GM21737 (cell line): ENCODE measurements around the gene IL3.
A peak's percentile ranks its signal among the peaks of the same experiment; 100 is the strongest.

ENCODE experiments used
- ATAC-seq: cut with Tn5 transposase; IDR thresholded peaks from one replicate; pipeline ENCODE4 v1.9.1; 2021; ENCODE audit warnings: mild to moderate bottlenecking, moderate library complexity; ENCODE audit not compliant: unreplicated experiment

Gene IL3

DNA sequence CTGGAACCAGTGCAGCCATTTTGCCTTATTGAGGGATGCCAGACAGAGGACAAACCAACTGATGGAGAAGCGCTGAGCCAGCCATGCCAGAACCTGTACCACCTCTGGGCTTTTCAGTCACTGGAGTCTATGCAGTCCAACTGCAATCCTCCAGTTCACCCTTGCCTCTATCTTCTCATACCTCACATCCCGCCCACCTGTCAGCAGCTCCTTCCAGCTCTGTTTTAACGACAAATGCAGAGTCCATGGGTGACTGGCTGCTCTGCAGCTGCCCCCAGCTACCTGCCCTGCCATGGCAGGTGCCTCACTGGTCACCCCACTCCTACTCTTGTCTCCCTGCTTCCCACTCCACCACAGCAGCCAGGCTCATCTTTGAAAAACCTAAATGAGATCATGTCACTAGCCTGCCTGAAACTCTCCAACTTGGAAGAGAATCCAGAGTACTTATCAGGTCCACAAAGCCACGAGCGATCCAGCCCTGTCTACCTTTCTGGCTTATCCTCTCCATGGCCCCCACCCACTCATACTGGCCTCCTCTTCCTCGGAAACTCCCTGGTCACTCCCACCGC, 35.0 kb upstream of the IL3 start:
- no peak for ATAC-seq

DNA sequence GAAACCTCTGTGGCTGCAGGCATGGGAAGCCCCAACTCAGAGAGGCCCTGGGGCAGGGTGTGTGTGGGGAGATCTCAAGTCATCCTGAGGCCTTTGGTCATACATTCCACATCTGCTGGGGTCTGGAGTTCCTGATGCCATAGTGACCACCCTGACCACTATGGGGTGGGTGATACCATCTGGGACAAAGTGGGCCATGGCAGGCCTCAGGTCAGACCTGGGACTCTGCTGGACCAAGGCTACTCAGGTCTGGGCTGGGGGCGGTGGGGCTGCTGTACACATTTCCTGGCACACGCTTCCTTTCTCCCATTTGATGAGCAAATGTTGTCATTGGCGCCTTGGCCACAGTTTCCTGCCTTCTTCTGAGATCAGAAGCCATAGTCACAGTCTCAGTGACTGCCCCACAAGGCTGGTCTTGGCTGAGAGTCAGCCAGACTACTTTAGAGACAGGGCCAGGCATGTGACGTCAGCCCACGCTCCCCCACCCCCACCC, 33.9 kb upstream of the IL3 start:
- ATAC-seq: no peak

DNA sequence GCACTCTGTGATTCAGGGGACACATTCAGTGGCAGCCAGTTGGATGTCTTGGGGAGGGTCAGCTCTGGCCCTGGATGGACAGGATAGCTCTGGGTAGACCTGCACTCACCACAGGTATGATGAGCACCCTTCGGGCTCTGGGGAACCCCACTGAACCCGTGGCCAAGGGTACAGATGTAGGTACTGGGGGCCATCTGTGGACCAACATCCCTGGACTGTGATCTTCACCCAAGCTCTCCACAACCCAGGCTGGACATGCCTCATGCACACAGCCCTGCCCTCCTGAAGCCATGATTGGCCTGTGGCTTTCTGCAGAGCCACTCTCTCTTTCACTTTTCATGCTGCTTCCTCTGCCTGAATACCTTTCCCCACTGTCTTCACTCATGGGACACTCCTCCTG, 33.4 kb upstream of the IL3 start:
- peak; percentile 52 for ATAC-seq

DNA sequence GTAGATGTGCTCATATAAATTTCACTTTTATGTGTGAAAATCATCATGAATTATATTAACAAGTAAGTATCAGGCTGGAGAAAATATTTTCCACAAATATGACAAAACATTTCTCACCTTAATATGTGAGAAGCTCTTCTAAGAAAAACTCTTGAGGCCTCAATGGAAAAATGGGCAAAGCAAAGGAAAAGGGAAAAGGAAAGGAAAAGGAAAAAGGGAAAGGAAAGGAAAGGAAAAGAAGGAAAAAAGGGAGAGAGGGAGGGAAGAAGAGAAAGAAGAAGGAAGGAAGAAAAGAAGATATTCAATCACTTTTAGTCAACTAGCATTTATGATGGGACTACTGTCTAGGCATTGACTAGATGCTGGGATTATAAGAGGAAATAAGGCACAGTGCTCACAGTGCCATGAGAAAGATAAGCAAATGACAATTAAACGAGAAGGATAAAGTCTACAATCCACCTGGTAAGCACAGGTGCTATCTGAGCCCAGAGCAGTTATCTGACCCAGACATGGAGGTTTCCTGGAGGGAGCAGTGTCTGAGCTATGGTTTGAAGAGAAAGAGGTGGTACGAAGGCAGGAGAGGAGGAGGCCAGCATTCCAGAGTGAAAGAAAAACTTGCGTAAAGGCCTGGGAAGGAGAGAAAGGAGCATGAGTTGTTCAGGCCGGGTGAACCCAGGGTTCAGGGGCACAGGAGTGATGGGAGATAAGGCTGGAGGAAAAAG, 30.7 kb upstream of the IL3 start:
- ATAC-seq: no peak

DNA sequence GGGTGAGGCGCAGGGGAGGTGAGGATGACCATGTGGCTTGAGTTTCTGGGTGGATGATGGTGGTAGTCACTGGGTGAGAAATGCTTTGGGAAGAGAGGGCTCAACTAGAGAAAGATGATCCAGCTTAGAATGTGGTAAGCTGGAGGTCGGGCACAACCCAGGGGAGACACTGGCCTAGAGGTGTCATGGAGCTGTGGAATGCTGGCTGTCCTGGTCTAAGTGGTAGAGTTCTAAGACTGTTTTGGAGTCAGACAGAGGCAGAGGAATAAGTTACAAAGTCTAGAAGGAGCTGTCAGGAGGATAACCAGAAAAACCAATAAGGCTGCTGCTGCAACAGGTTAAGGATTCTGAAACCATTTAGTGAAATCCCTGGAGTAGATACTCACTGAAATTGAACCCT, 29.8 kb upstream of the IL3 start:
- ATAC-seq: no peak

DNA sequence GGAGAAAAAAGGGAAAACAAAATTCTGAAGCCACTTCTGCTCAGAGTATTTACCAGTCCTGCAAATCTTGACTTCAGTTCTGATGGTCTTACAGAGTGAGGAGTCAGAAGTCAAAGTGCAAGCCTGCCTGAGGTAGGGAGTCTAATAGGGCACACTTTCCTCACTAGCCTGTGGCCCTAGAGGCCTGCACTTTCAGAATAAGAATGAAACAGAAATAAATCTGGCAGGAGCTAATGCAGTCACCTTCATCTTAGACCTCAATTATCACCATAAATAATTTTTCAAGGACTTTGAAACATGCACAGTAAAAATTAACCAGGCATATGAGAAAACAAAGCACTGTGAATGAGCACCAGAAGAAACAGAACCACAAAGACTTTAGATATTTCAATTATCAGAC, 28.3 kb upstream of the IL3 start:
- no peak for ATAC-seq

DNA sequence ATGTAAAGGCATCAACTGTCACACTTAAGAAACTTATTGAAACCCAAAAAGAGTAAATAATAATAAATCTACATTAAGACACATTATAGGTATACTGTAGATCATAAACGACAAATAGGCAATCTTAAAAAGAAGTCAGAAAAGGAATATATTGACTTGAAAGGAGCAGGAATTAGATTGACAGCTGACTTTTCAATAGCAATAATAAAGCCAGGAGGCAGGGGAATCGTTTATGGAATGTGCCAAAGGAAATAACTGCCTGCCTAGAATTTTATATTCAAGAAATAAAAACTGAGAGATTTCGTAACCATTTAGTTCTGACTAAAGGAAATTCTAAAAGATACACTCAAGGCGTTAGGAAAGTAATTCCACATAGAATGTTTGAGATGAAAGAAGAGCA, 27.3 kb upstream of the IL3 start:
- no peak for ATAC-seq

DNA sequence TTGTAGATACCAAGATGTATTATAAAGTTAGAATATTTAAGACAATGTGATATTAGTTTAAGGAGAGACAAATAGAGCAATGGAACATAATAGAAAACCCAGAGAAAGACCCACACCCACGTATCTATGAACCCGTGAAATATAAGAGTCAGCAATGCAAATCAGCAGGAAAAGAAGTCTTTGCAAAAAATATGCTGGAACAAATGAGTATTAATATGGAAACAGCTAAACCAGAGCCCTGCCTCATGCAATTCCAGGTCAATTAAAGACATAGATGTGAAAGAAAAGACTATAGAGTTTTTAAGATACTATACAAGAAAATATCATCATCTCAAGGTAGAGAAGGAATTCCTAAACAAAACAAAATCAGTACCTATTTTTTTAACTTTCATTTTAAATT, 23.1 kb upstream of the IL3 start:
- ATAC-seq: no peak

DNA sequence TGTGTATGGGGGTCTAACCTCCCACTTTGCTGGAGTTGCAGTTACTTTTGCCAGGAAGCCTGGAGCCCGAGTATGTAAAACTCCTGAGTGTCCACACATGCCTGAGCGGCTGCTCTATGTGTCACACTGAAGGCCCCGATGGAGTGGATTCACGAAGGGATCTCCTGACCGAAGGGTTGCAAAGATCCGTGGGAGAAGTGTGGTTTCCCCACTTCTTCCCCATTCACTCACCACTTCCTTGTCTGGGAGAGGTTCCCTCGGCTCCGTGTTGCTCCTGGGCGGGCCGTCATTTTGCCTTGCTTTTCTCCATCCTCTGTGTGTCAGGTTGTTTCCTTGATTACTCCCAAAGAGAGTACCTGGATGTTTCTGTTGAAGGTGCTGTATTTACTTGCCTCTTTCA, 16.2 kb upstream of the IL3 start:
- no peak for ATAC-seq

DNA sequence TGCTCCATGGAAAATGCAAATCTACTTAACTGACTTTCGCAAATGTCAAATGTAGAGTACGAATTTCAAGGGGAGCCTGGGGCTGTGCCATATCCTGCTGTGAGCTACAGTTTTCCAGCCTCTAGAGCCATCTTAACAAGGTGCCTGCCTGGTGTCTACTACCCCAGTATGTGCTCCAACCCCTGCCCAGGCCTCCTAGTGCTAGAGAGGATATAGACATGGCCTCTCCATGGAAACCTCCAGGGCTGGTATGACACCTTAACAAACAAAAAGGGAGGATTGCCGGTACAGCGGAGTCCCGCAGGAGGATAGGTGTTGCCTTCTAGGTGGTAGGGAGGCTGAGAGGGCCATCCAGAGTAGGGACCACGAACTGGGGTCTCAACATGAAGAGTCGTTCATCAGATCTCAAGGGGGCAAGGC, 13.6 kb upstream of the IL3 start:
- no peak for ATAC-seq

DNA sequence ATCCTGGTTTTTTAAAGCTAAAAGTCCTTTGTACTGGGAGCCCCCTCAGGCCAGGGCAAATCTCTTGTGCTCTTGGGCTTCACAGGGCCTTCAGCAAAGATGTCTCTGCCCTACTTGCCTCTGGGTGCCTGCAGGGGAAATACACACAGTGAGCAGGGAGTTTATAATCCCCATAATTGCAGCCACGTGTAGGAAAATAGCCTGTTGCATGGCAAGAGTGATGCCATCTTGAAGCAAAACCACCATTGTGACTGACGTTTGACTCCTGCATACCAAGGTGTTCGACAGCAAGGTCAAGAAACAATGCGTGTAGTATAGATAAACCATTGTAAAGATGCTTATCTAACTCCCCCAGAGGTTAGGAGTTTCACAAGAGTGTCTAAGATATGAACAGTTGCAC, 11.4 kb upstream of the IL3 start:
- no peak for ATAC-seq

DNA sequence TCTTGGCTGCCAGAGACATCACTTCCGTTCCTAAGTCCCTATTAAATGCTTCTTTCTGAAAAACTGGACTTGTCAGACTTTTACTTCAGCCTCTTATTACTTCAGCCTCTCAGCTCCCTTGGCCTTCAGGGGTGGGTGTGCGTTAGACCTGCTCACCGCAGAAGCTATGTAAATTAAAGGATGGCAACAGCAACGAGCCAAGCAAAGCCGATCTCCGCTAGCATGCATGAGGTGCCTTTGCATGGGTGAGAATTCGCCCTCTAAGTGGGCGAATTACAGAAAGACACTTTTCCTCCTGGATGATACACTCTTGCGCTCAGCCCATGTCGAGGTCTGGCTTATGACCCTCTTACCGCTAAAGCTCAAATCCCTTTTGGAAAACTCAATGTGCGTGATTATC, 10.9 kb upstream of the IL3 start:
- no peak for ATAC-seq

DNA sequence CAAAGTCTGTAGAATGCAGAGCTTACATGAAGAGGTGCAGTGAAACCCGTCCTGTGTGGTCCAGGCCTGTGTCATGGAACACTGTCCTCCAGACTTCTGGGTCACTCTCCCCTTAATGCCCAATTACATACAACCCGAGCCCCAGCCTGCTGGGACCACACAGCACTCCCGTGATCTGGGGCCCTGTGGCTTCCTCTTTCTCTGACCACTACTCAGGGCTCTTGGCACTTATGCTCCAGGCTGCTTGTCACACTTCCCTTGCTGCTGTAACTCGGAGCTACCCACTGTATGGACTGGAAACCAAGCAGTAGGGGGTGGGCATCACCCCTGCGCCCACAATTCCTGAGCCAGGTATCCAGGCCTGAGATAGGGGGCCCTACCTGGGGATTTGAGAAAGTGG, 10.3 kb upstream of the IL3 start:
- ATAC-seq: no peak

DNA sequence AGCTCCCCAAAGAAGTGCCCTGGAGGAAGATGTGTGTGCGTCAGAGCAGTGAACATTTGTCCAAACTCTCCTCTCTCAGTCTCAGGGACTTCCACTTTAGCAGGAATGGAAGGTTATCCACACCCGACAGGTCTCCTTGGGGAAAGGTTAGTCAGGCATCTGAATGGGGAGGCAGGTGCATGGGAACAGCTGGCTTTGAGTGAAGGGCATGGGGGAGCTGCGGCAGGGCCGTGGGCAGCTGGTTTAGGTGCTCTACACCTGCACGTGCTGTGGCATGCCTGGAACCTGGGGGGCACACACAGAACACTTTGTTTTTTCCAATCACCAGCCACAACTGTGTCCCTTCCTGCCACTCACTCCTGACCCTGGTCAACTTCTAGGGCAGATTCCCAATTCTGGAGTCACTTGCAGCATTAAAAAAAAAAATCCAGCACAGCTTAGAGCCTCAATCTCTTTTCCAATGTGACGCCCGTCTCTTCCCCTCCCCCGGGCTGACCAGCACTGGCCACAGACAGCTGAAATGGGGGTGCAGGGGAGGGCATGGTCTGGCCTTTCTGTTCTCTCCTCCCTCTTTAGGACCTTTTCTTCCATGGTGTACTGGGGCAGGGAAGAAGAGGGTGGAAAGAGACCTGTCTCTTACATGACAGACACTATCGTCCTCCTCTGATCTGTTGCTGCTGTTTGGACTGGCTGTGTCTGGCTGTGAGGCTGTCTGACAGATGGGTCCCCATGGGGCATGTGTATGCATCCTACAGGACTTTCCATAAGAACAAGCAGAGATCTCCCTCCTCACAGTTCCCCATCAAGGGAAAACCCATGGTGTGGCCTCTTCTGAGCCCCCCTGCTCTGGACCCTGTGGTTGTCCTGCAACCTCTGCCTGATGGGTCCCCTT, 9.5 kb upstream of the IL3 start:
- ATAC-seq: no peak

DNA sequence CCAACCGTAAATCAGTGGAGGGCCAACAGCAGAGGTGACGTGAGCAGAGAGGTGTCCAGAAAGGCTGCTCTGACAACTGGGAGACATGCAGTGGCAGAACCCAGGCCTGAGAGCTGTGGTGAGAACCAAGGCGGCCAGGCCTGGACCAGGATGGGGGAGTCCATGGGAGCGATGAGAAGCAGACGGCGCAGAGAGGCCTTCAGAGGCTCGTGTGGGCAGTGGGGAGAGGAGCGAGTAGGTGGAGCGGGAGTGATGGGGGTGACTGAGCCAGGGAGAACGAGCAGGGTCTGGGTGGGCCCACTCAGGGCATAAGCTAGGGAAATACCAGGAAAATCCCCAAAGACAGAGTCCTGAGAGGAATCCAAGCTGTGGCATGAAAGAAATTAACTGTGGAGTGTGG, 7.9 kb upstream of the IL3 start:
- no peak for ATAC-seq

DNA sequence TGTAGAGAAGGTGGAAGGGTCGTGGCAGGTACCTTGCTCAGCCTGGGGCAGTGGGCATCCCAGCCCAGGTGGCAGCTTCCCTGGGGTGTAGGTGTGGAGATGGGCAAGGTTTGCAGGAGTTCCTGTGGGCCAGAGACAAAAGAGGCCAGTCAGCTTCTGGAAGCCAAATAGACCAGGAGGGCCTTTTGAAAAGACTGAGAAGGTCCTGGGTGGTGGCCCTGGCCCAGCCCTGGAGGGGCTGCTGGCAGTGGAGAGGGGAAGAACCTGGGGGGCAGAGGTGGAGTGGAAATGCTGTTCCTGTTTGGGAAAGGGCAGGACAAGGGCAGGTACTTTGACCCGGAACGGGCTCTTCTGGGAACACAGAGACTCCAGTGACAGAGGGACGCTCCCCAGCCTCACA, 7.0 kb upstream of the IL3 start:
- no peak for ATAC-seq

DNA sequence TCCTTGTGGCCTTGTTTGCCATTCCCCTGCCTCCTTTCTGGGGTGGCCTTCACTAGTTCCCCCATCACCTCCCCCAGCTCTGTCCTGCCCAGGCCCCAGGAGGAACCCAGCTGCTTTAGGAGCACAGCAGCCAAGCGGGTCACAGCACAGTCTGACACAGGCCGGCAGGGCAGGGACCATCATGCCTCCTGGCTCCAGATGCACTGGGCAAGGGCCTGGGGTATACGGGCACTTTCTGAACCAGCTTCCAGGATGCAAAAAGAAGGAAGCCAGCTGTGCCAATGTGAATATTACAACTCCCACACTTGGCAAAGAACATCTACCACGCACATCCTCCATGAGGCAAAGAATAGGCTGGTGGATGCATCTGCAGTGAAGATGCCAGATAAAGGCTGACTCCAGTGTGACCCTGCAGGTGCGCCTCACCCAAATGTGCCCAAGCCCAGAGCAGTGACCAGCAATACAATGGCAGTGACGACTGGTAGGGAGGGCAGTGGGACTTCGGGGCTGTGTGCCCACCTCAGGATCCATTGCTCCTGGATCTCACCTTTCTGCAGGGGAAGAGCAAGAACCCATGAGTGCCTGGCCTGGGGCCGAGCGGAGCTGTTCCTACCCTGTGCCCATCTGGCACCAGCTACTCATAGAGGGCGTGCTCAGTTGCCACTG, 6.3 kb upstream of the IL3 start:
- no peak for ATAC-seq

DNA sequence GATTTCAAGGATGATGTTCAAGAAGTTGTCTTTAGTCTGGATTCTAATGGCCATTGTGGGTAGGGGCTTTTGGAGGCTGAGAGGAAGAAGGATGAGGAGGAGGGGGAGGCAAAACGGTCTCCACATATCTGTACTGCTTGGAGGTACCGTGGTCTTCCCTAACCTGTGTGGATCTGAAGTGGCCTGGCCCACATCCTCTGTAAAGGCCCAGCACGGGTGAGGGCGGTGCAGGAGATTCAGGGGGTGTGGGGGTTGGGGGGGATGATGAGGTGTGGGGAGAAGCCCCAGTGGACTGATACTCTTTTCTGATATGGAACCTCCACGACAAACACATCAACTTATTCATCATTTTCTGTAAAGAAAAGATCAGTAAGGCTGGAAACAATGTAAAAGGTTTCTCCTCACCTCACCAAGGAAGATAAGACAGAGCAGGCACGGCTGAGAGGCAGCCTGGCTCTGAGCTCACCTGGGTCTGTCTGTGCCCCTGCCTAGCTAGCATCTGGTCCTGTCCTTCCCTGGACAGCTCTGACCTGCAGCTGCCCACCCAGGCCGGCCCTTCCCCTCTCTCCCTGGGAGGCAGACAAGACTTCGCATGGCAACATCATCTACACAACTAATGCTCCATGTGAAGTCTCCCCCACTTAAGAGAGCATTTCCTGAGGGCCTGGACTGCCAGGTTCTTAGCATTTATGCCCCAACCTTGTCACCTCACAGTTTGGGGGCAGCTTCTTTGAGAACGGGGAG, 5.6 kb upstream of the IL3 start:
- ATAC-seq: no peak

DNA sequence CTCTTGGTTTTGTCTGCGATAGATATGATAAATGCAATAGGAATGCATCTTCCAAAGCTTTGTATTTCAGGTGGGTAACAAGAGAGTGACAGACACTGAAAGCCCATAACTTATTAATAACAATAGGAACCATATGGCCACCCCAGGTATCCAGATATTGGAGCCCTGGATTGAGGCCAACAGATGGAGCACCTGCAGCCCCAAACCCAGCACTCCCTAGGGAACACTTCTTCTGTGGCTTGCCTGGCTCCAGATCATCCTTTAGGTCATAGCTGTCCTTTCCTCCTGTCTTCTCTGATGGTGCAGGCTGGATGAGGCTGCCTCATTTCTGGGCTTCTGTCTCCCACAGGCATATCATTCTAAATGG, 5.0 kb upstream of the IL3 start:
- ATAC-seq: no peak

DNA sequence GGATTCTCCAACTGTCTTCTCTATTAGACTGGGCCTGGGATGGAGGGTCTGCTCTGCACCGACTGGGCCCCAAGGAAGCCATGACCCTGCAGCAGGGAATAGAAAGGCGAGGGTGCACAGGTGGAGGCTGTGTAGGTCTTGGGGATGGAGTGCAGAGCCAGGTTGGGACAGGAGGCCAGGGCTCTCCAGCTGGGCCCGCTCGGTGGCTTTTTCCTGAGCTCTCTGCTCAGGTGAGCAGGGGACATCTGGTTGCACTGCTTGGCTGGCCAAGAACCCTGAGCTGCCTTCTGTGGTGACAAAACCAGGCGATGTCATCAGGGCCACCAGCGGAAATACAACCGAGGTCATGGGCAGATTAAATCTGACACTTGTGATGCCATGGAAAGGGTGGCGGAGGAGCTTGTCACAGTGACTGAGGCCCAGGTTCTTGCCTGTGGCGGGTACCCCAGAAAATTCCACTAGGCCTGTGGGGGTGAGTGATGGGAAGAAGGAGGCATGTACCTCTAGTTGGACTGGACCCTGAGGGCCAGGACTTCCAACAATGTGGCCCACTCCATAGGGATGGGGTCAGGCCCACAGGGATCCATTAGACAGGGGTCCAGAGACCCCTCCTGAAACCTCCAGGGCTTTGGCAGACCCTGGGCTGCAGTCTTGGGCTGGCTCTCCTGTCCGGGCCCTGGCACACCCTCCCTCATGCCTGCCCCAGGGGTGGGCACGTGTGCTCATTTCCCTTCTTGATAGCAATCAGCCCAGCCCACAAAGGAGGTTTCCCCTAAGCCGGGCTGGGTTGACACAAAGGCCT, 4.4 kb upstream of the IL3 start:
- ATAC-seq: no peak
